Natural killer cell treated with Interleukin-12 subunit alpha and Interleukin-12 subunit beta and Interleukin-15 and Interleukin-18, amount 100 ng/mL, for 72 hours (primary cell): ENCODE data around the gene OTOP2. TPM values are rescaled to one million over a fixed set of nuclear protein-coding genes. Genes with fewer than 3 reads are reported as not detected.
"Not testable (repeated sequence)": the region's sequence is repeated elsewhere in the genome, so short reads cannot be mapped to it uniquely, and the experiment has no call there.

Source experiments
- ATAC-seq, 2 donors: fragments of 150-1000 bp; cut with Tn5 transposase in 1 of 2; sonication (Bioruptor Pico), chemical (Tn5 transposase) in 1 of 2; 2 replicates each; pipeline ENCODE4 v1.10.0; 2021
- DNase-seq: peaks from one replicate; pipeline ENCODE4 v3.0.0; 2022; ENCODE audit warnings: low spot score
- H3K27ac Mint-ChIP-seq, 2 donors: 1 replicate in 1 of 2; 2 replicates in 1 of 2; pipeline ENCODE4 v1.8.0; 2022; ENCODE audit warnings: mixed read lengths in 2 of 2, mild to moderate bottlenecking in 1 of 2, moderate library complexity in 1 of 2
- H3K27me3 Mint-ChIP-seq, 2 donors: 1 replicate in 1 of 2; 2 replicates in 1 of 2; pipeline ENCODE4 v1.8.0; 2022; ENCODE audit warnings: mixed read lengths in 2 of 2
- H3K36me3 Mint-ChIP-seq: one replicate; pipeline ENCODE4 v1.8.0; 2022; ENCODE audit warnings: mixed read lengths
- H3K4me1 Mint-ChIP-seq, 2 donors: 1 replicate in 1 of 2; 2 replicates in 1 of 2; pipeline ENCODE4 v1.8.0; 2022; ENCODE audit warnings: low read depth in 2 of 2, mixed read lengths in 2 of 2, mild to moderate bottlenecking in 1 of 2
- H3K4me3 Mint-ChIP-seq: one replicate; pipeline ENCODE4 v1.8.0; 2022; ENCODE audit warnings: mixed read lengths
- H3K9me3 Mint-ChIP-seq: 2 replicates; pipeline ENCODE4 v1.8.0; 2022; ENCODE audit warnings: mixed read lengths
- total RNA-seq, 2 donors: library from RNA; stranded (reverse); gene quantifications; one replicate each; pipeline ENCODE4 v1.2.3, GENCODE V29; 2022

OTOP2 gene
- total RNA-seq, 2 donors from 2014 or later = not detected

- Mint-ChIP-seq H3K36me3 (no peaks in the 10 kb centered on the region), H3K9me3 (no peaks in the 10 kb centered on the region), H3K27me3 (peaks cover 8 to 10% of the 10 kb centered on the region in 2 donors), H3K4me1 (peaks cover 5 to 6% of the 10 kb centered on the region in 2 donors), H3K4me3 (peak overlapping the region; percentile 61), H3K27ac (no peak overlapping the region)
- DNase-seq = no peak
- no peak for ATAC-seq
These were observed 47.2 kb downstream of the OTOP2 start for GRCh38 chr17:74971069-74971841.

GRCh38 chr17:74971842-74972106 is 47.7 kb downstream of the OTOP2 start:
- Mint-ChIP-seq H3K9me3 (no peaks in the 10 kb centered on the region), H3K4me3 (peak overlapping the region; percentile 61), H3K36me3 (no peaks in the 10 kb centered on the region), H3K4me1 (peaks cover 5 to 6% of the 10 kb centered on the region in 2 donors), H3K27me3 (peaks cover 8 to 12% of the 10 kb centered on the region in 2 donors), H3K27ac (no peak overlapping the region)
- ATAC-seq (peak in 1 of 2 donors; percentile 2), DNase-seq (no peak)

- peak within 1 kb of the TSS in 1 of 2 donors; percentile 56 for H3K27ac Mint-ChIP-seq
- H3K4me3 Mint-ChIP-seq = peak within 1 kb of the TSS; percentile 87
- H3K9me3 Mint-ChIP-seq = no peaks in the 10 kb centered on the region
- no peaks in the 10 kb centered on the region for H3K36me3 Mint-ChIP-seq
- DNase-seq = no peak
- peak; percentile 84 to 91 for ATAC-seq
- peaks cover 5 to 6% of the 10 kb centered on the region in 2 donors for H3K4me1 Mint-ChIP-seq
- peaks cover 8 to 13% of the 10 kb centered on the region in 2 donors for H3K27me3 Mint-ChIP-seq
These were observed 48.3 kb downstream of the OTOP2 start, which contains the start of gene HID1 for GRCh38 chr17:74972107-74972972. TSS of gene HID1 (minus strand) at chr17:74972759. CDS start at chr17:74972656, 103 bp downstream.

GRCh38 chr17:74972973-74973328 is 48.9 kb downstream of the OTOP2 start:
- H3K4me1 Mint-ChIP-seq = peaks cover 5 to 6% of the 10 kb centered on the region in 2 donors
- no peaks in the 10 kb centered on the region for H3K36me3 Mint-ChIP-seq

GRCh38 chr17:74975943-74976342 is 51.9 kb downstream of the OTOP2 start:
- H3K27ac Mint-ChIP-seq = no peak overlapping the region
- ATAC-seq (no peak), DNase-seq (no peak)
- H3K27me3 Mint-ChIP-seq = peaks cover 8 to 23% of the 10 kb centered on the region in 2 donors
- peaks cover 6 to 10% of the 10 kb centered on the region in 2 donors for H3K4me1 Mint-ChIP-seq
- H3K36me3 Mint-ChIP-seq = no peaks in the 10 kb centered on the region
- no peaks in the 10 kb centered on the region for H3K9me3 Mint-ChIP-seq
- H3K4me3 Mint-ChIP-seq = no peak overlapping the region

More at GRCh38 chr17:74972973-74973328, 48.9 kb downstream of the OTOP2 start:
- H3K9me3 Mint-ChIP-seq = no peaks in the 10 kb centered on the region
- ATAC-seq (no peak), DNase-seq (no peak)
- H3K4me3 Mint-ChIP-seq = peak overlapping the region; percentile 87
- H3K27me3 Mint-ChIP-seq = peaks cover 8 to 16% of the 10 kb centered on the region in 2 donors
- H3K27ac Mint-ChIP-seq = peak overlapping the region in 1 of 2 donors; percentile 56

GRCh38 chr17:74977802-74978201 is 53.7 kb downstream of the OTOP2 start:
- DNase-seq = no peak
- Mint-ChIP-seq H3K9me3 (no peaks in the 10 kb centered on the region), H3K4me1 (peaks cover 11 to 14% of the 10 kb centered on the region in 2 donors), H3K27ac (no peak overlapping the region), H3K27me3 (peaks cover 6 to 23% of the 10 kb centered on the region in 2 donors), H3K36me3 (no peaks in the 10 kb centered on the region), H3K4me3 (no peak overlapping the region)
- no peak for ATAC-seq

GRCh38 chr17:74978240-74978639 is 54.2 kb downstream of the OTOP2 start:
- peaks cover 2 to 18% of the 10 kb centered on the region in 2 donors for H3K27me3 Mint-ChIP-seq
- no peaks in the 10 kb centered on the region for H3K9me3 Mint-ChIP-seq
- no peaks in the 10 kb centered on the region for H3K36me3 Mint-ChIP-seq
- H3K4me1 Mint-ChIP-seq = peaks cover 7 to 9% of the 10 kb centered on the region in 2 donors
- ATAC-seq (no peak), DNase-seq (no peak)
- H3K4me3 Mint-ChIP-seq = no peak overlapping the region
- no peak overlapping the region for H3K27ac Mint-ChIP-seq

- Mint-ChIP-seq H3K4me3 (no peak overlapping the region), H3K27me3 (peaks cover 0 to 16% of the 10 kb centered on the region in 2 donors), H3K9me3 (no peaks in the 10 kb centered on the region), H3K27ac (no peak overlapping the region), H3K36me3 (no peaks in the 10 kb centered on the region), H3K4me1 (peaks cover 7 to 9% of the 10 kb centered on the region in 2 donors)
- no peak for ATAC-seq
- no peak for DNase-seq
These were observed 55.5 kb downstream of the OTOP2 start for GRCh38 chr17:74979408-74980146.

- no peaks in the 10 kb centered on the region for H3K36me3 Mint-ChIP-seq
- peaks cover 0 to 13% of the 10 kb centered on the region in 2 donors for H3K27me3 Mint-ChIP-seq
- ATAC-seq (no peak), DNase-seq (no peak)
- H3K4me1 Mint-ChIP-seq = peaks cover 7 to 9% of the 10 kb centered on the region in 2 donors
- no peaks in the 10 kb centered on the region for H3K9me3 Mint-ChIP-seq
- peak overlapping the region; percentile 85 for H3K4me3 Mint-ChIP-seq
- peak overlapping the region; percentile 39 to 55 for H3K27ac Mint-ChIP-seq
These were observed 57.4 kb downstream of the OTOP2 start for GRCh38 chr17:74981318-74981978.

GRCh38 chr17:74981979-74982662 is 58.0 kb downstream of the OTOP2 start:
- Mint-ChIP-seq H3K36me3 (no peaks in the 10 kb centered on the region), H3K4me1 (peaks cover 11 to 12% of the 10 kb centered on the region in 2 donors), H3K27ac (peak overlapping the region; percentile 39 to 55), H3K9me3 (no peaks in the 10 kb centered on the region), H3K4me3 (peak overlapping the region; percentile 85), H3K27me3 (peaks cover 0 to 11% of the 10 kb centered on the region in 2 donors)
- DNase-seq (peak; percentile 87), ATAC-seq (peak; percentile 97 to 98)

GRCh38 chr17:74982663-74983313 is 58.7 kb downstream of the OTOP2 start:
- H3K27me3 Mint-ChIP-seq = peaks cover 0 to 12% of the 10 kb centered on the region in 2 donors
- not testable (repeated sequence) for H3K36me3 Mint-ChIP-seq, H3K9me3 Mint-ChIP-seq, DNase-seq, ATAC-seq, H3K27ac Mint-ChIP-seq
- peak overlapping the region; percentile 10 for H3K4me3 Mint-ChIP-seq
- H3K4me1 Mint-ChIP-seq = peaks cover 13 to 15% of the 10 kb centered on the region in 2 donors
